Activated naive CD4-positive, alpha-beta T cell treated with anti-CD3 and anti-CD28 coated beads, Interleukin-2, amount 50 U/mL, for 72 hours (primary cell): ENCODE results near the gene TMEM87A. TPM values are rescaled to one million over a fixed set of nuclear protein-coding genes. Genes with fewer than 3 reads are reported as not detected.
"Not testable (repeated sequence)": the region's sequence is repeated elsewhere in the genome, so short reads cannot be mapped to it uniquely, and the experiment has no call there.

Experiments used
- ATAC-seq, 2 donors: fragments of 150-1000 bp; cut with Tn5 transposase; 2 replicates each; pipeline ENCODE4 v1.10.0; 2021; ENCODE audit warnings: mild to moderate bottlenecking in 2 of 2, moderate library complexity in 2 of 2
- DNase-seq, 2 donors: peaks; one replicate each; pipeline ENCODE4 v3.0.0; 2021 to 2022; ENCODE audit warnings: low spot score in 2 of 2
- H3K27ac Mint-ChIP-seq, 2 donors: one replicate each; pipeline ENCODE4 v1.8.0; 2022; ENCODE audit warnings: mild to moderate bottlenecking in 2 of 2, mixed read lengths in 2 of 2
- H3K36me3 Mint-ChIP-seq, 2 donors: one replicate each; pipeline ENCODE4 v1.8.0; 2022; ENCODE audit warnings: mixed read lengths in 2 of 2
- H3K9me3 Mint-ChIP-seq, 2 donors: one replicate each; pipeline ENCODE4 v1.8.0; 2022; ENCODE audit warnings: mixed read lengths in 2 of 2
- total RNA-seq, 2 donors: library from RNA; stranded (reverse); gene quantifications; one replicate each; pipeline ENCODE4 v1.2.3, GENCODE V29; 2022

TMEM87A gene
- total RNA-seq, 2 donors from 2014 or later, result 35.9 to 45.2 TPM

DNA sequence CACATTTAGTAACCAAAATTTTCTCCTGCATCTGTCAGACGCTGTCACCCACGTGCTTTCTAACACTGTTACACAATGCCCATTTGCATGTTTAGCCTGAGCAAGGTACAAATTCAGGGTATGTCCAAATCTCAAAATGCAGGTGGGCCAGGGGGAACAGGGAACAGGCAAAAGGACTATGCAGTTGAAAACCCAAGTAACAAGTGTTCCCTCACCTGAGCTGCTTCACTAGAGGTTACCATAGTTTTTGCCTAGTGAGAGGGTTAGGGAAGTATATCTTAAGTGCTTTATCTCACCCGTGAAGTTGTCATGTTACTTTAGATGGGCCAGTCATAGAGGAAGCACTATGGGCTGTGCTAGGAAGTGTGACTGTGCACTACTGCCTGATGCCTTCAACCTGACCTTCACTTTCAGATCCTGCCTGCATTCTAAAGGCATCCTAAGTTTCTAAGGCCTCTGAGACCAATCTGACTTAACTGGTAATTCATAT, 6.0 kb upstream of the TMEM87A start:
- no peak overlapping the region for H3K27ac Mint-ChIP-seq
- H3K36me3 Mint-ChIP-seq, result peaks cover 2% of the 10 kb centered on the region in 2 donors
- no peak for DNase-seq
- peak; percentile 52 to 66 for ATAC-seq
- H3K9me3 Mint-ChIP-seq, result no peaks in the 10 kb centered on the region

- no peaks in the 10 kb centered on the region for H3K9me3 Mint-ChIP-seq
- ATAC-seq (no peak), DNase-seq (no peak)
- H3K27ac Mint-ChIP-seq, result no peak overlapping the region
- peaks cover 8 to 26% of the 10 kb centered on the region in 2 donors for H3K36me3 Mint-ChIP-seq
These were observed 3.5 kb upstream of the TMEM87A start for GRCh38 chr15:42276762-42277161.

- peaks cover 12 to 26% of the 10 kb centered on the region in 2 donors for H3K36me3 Mint-ChIP-seq
- no peaks in the 10 kb centered on the region for H3K9me3 Mint-ChIP-seq
- ATAC-seq (no peak), DNase-seq (no peak)
- H3K27ac Mint-ChIP-seq, result peak overlapping the region; percentile 48 to 97
These were observed 2.7 kb upstream of the TMEM87A start for GRCh38 chr15:42275780-42276391.

DNA sequence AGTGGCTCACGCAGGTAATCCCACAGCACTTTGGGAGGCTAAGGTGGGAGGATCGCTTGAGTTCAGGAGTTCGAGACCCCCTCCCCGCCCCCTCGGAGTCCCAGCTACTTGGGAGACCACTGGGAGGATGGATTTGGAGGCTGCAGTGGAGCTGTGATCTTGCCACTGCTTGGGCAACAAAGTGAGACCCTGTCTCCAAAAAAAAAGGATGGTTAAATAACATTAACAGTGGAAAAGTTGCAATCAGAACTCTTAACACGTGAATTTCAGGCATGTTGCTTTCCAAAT, 1.4 kb upstream of the TMEM87A start:
- DNase-seq (no peak), ATAC-seq (no peak)
- Mint-ChIP-seq H3K36me3 (peaks cover 14 to 26% of the 10 kb centered on the region in 2 donors), H3K27ac (peak overlapping the region; percentile 97 to 99), H3K9me3 (no peaks in the 10 kb centered on the region)

DNA sequence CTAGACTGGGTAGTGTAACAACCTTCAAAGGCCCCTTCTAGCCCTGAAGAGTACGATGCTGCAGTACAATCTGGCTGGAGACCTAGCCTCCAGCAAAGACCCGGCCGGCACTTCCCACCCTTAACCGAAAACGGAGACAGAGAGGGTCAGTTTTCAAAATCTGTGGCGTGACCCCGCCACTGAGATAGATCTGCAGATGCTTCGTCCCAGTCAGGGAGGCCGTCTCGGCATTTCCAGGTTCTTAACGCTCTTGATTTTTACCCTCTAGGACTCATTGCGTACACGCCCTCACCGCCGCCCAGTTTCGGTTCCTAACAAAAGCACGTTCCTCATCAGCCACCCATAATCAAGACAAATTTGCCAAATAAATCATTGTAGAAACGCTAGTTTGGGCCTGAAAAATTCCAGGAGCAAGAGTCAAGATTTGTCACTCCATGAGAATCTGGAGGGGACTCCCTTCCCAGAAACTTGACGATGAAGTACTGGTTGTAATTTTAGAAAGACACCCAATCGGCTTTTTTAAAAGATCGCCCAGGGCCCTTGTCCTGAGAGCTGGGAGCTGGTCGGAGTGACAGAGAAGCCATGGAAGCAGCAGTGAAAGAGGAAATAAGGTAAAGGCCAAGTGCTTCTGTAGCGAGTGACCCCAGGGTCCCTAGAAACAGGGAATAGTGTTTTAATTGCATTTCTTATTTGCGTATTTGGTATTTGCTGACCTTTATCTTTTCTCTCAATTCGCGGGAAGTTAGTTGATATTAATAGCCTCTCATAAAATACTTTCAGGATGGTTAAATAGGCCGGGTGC, 868 bp upstream of the TMEM87A start:
- ATAC-seq (peak; percentile 9 to 43), DNase-seq (peak; percentile 56 to 58)
- Mint-ChIP-seq H3K36me3 (peaks cover 14 to 26% of the 10 kb centered on the region in 2 donors), H3K9me3 (no peaks in the 10 kb centered on the region), H3K27ac (peak overlapping the region; percentile 97 to 99)

- Mint-ChIP-seq H3K27ac (no peak overlapping the region), H3K36me3 (peaks cover 24 to 33% of the 10 kb centered on the region in 2 donors), H3K9me3 (no peaks in the 10 kb centered on the region)
- DNase-seq (no peak), ATAC-seq (no peak)
These were observed 2.2 kb downstream of the TMEM87A start for GRCh38 chr15:42270996-42271395.

- Mint-ChIP-seq H3K36me3 (peaks cover 28 to 36% of the 10 kb centered on the region in 2 donors), H3K9me3 (no peaks in the 10 kb centered on the region), H3K27ac (no peak overlapping the region)
- ATAC-seq, result no peak
- no peak for DNase-seq
These were observed 2.7 kb downstream of the TMEM87A start for GRCh38 chr15:42270551-42270950.

GRCh38 chr15:42267286-42267685, 5.9 kb downstream of the TMEM87A start:
- peaks cover 22 to 39% of the 10 kb centered on the region in 2 donors for H3K36me3 Mint-ChIP-seq
- ATAC-seq, result no peak
- no peak for DNase-seq
- no peak overlapping the region for H3K27ac Mint-ChIP-seq
- no peaks in the 10 kb centered on the region for H3K9me3 Mint-ChIP-seq

- no peaks in the 10 kb centered on the region for H3K9me3 Mint-ChIP-seq
- DNase-seq, result no peak
- H3K36me3 Mint-ChIP-seq, result peaks cover 20 to 42% of the 10 kb centered on the region in 2 donors
- peak in 1 of 2 donors; percentile 50 for ATAC-seq
- H3K27ac Mint-ChIP-seq, result peak overlapping the region in 1 of 2 donors; percentile 65
These were observed 8.4 kb downstream of the TMEM87A start for GRCh38 chr15:42264795-42265194.

GRCh38 chr15:42253300-42253699, 19.9 kb downstream of the TMEM87A start:
- peaks cover 35 to 65% of the 10 kb centered on the region in 2 donors for H3K36me3 Mint-ChIP-seq
- no peak for DNase-seq
- peaks cover 15 to 29% of the 10 kb centered on the region in 2 donors for H3K9me3 Mint-ChIP-seq
- no peak for ATAC-seq
- H3K27ac Mint-ChIP-seq, result peak overlapping the region in 1 of 2 donors; percentile 18

DNA sequence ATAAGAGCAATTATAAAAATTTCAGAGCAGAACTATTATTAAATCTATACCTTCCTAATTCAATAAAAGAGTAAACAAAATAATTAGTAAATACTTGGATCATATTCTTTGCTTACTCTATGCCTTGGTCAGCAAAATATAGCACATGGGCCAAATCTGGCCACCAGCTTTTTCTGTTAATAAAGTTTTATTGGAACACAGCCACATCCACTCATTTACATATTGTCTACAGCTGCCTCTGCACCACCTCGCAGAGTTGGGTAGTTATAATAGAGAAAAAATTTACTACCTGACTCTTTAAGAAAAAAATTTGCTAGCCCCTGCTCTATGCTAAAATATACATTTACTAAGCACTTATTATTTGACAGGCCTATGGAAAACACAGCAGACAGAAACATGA, 32.4 kb downstream of the TMEM87A start:
- Mint-ChIP-seq H3K36me3 (peaks cover 0 to 4% of the 10 kb centered on the region in 2 donors), H3K27ac (peak overlapping the region in 1 of 2 donors; percentile 18), H3K9me3 (no peaks in the 10 kb centered on the region)
- no peak for DNase-seq
- no peak for ATAC-seq

DNA sequence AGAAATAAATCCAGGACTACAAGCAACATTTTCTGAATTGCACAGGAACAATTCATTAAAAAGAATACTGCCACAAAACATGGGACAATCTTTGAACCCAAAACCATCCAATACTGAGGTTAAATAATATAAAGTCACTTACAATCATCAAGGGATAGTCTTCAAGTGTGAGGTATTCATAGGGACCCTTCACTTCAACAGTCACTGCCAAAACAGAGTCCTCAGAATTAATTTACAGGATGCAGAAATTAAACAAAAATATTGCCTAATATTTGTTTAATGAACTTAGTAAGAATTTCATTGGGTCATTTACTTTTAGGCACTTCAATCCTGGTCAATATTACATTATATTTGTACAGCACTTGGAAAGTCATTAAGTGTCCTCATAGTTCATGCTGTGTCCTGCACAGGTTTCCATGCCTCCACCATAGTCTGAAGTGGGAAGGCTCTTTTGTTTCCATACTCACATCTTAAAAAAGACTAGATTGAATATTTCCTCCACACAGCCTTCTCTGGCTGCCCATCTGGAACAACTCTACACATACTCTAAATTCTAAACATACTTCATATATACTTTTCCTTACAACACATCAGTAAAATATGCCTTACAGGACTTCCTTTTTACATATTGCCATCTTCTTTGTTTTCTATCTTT, 33.6 kb downstream of the TMEM87A start:
- Mint-ChIP-seq H3K9me3 (no peaks in the 10 kb centered on the region), H3K27ac (no peak overlapping the region), H3K36me3 (peaks cover 0 to 4% of the 10 kb centered on the region in 2 donors)
- DNase-seq (no peak), ATAC-seq (no peak)

DNA sequence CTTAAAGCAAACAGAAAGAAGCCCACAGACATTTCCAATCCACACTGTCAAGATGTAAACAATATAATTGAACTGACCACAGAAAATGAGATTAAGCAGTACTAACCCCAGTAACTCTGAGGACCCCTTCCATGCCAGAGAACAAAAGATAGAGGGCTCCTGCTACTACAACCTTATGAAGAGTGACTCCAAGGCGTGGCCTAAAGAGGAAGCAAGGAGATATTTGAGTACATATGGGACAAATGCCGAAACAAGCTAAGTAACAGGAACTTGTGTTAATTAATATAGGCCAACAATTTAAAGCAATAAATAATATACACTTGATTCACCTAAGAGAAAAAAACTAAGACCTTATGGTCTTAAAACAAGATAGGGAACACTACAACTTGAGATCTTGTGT, 40.1 kb downstream of the TMEM87A start:
- peaks cover 0 to 4% of the 10 kb centered on the region in 2 donors for H3K36me3 Mint-ChIP-seq
- no peaks in the 10 kb centered on the region for H3K9me3 Mint-ChIP-seq
- DNase-seq (no peak), ATAC-seq (no peak)
- H3K27ac Mint-ChIP-seq, result no peak overlapping the region

DNA sequence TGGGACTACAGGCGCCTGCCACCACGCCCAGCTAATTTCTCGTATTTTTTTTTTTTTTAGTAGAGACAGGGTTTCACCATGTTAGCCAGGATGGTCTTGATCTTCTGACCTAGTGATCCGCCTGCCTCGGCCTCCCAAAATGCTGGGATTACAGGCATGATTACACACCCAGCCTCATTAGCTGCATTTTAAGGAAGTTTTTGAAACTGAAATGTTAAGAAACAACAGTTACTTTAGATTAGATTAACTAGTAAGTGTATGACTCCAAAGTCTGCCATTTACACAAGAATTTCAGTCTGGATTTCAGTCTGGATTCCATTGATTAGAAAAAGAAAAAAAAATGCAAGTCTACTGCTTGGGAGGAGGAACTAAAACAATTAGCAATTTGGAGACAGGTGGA, 40.6 kb downstream of the TMEM87A start:
- no peak overlapping the region for H3K27ac Mint-ChIP-seq
- DNase-seq (no peak), ATAC-seq (no peak)
- peaks cover 0 to 4% of the 10 kb centered on the region in 2 donors for H3K36me3 Mint-ChIP-seq
- no peaks in the 10 kb centered on the region for H3K9me3 Mint-ChIP-seq

- ATAC-seq, result no peak
- H3K36me3 Mint-ChIP-seq, result no peaks in the 10 kb centered on the region
- no peak overlapping the region for H3K27ac Mint-ChIP-seq
- DNase-seq, result no peak
- H3K9me3 Mint-ChIP-seq, result no peaks in the 10 kb centered on the region
These were observed 42.1 kb downstream of the TMEM87A start for GRCh38 chr15:42231088-42231487.

DNA sequence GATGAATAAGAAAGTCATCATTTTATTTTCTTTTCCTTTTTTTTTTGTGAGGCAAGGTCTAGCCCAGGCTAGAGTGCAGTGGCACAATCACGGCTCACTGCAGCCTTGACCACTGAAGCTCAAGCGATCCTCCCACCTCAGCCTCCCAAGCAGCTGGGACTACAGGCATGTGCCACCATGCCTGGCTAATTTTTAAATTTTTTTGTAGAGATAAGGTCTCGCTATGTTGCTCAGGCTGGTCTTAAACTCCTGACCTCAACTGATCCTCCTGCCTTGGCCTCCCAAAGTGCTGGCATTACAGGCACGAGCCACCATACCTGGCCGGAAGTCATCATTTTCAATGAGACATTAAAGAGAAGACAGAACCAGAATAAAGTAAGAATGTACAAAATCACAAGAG, 44.3 kb downstream of the TMEM87A start:
- peak overlapping the region; percentile 55 to 70 for H3K27ac Mint-ChIP-seq
- not testable (repeated sequence) for H3K36me3 Mint-ChIP-seq, H3K9me3 Mint-ChIP-seq, DNase-seq, ATAC-seq

- Mint-ChIP-seq H3K36me3 (no peaks in the 10 kb centered on the region), H3K9me3 (no peaks in the 10 kb centered on the region), H3K27ac (no peak overlapping the region)
- no peak for DNase-seq
- no peak for ATAC-seq
These were observed 45.2 kb downstream of the TMEM87A start for GRCh38 chr15:42228036-42228435.
